ENCODE measurements around the gene LY86.

- TF ChIP-seq, protein P1, sequence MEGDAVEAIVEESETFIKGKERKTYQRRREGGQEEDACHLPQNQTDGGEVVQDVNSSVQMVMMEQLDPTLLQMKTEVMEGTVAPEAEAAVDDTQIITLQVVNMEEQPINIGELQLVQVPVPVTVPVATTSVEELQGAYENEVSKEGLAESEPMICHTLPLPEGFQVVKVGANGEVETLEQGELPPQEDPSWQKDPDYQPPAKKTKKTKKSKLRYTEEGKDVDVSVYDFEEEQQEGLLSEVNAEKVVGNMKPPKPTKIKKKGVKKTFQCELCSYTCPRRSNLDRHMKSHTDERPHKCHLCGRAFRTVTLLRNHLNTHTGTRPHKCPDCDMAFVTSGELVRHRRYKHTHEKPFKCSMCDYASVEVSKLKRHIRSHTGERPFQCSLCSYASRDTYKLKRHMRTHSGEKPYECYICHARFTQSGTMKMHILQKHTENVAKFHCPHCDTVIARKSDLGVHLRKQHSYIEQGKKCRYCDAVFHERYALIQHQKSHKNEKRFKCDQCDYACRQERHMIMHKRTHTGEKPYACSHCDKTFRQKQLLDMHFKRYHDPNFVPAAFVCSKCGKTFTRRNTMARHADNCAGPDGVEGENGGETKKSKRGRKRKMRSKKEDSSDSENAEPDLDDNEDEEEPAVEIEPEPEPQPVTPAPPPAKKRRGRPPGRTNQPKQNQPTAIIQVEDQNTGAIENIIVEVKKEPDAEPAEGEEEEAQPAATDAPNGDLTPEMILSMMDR (IDR thresholded peaks at IDR 0.05 in 2 of 3, conservative IDR thresholded peaks at IDR 0.05 in 1 of 3; ENCODE audit: control insufficient read depth in 2 of 3, extremely low read depth in 1 of 3, insufficient read depth in 1 of 3, low read depth in 3 of 3, low read length in 3 of 3) = no peak
- TF ChIP-seq POLR2AphosphoS5 (IDR thresholded peaks at IDR 0.05; ENCODE audit: low read length) = no peak
These were observed 46.2 kb upstream of the LY86 start for GRCh38 chr6:6542357-6542756.

Measured in GM12878 (cell line).